Right forelimb (tissue), 1 donor: ENCODE results near the gene COX6A2.

Source experiments
- DNase-seq: peaks from one replicate; pipeline ENCODE4 v3.0.0-alpha.2; 2018

COX6A2 gene

DNA sequence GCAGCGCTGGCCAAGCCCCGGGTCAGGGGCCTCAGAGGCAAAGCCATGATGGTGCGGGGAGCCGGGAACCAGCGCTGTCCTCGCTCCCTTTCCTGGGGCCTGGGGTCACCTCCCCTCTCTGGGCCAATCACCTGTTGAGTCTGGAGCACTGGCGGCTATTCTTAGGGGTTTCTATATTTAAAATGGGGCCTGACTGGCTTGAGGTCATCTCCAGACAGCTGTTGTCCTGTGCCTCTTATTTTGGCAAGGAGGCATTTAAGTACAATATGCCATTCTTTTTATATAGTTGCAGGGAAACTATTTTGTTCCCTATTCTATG lies at the start of gene COX6A2:
Gene COX6A2 (minus strand): TSS at position 82 of the 319 bp plus-strand sequence. CDS start 35 bp downstream, at position 47.
- DNase-seq: peak; percentile 56

DNA sequence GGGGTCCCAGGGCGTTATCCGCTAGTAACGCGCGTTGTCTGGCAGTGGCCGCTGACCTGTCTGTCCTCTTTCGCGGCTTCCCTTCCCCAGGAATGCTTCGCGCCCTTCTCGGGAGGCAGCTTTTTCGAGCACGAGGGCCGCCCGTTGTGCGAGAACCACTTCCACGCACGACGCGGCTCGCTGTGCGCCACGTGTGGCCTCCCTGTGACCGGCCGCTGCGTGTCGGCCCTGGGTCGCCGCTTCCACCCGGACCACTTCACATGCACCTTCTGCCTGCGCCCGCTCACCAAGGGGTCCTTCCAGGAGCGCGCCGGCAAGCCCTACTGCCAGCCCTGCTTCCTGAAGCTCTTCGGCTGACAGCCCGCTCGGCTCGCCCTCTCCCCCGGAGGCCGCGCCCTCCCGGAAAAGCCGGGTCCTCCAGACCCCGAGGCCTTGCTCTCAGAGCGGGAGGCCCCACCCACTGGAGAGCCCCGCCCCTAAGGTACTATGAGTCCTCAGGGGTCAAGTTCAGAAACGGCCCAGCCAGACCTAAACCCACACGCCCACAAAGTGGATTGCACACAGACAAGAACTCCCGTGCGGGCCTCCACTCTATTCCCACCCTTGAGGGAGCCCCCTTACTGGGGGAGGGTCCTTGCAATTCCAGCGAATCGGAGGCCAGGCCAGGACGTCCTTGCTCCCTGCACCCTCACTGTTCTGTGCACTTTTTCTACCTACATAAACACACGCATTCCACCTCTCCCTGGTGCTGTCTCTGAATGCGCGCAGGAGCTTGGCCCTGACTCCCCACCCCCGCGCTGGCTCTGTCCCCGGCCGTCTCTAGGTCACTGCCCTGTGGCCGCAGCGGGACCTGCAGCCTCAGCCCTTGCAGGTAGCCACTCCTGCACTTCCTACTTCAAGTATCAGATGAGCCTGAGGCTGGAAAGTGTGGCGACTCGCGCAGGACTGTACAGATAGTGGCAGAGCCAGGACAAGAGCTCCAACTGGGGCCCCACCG lies 49.4 kb upstream of the COX6A2 start:
- no peak for DNase-seq

DNA sequence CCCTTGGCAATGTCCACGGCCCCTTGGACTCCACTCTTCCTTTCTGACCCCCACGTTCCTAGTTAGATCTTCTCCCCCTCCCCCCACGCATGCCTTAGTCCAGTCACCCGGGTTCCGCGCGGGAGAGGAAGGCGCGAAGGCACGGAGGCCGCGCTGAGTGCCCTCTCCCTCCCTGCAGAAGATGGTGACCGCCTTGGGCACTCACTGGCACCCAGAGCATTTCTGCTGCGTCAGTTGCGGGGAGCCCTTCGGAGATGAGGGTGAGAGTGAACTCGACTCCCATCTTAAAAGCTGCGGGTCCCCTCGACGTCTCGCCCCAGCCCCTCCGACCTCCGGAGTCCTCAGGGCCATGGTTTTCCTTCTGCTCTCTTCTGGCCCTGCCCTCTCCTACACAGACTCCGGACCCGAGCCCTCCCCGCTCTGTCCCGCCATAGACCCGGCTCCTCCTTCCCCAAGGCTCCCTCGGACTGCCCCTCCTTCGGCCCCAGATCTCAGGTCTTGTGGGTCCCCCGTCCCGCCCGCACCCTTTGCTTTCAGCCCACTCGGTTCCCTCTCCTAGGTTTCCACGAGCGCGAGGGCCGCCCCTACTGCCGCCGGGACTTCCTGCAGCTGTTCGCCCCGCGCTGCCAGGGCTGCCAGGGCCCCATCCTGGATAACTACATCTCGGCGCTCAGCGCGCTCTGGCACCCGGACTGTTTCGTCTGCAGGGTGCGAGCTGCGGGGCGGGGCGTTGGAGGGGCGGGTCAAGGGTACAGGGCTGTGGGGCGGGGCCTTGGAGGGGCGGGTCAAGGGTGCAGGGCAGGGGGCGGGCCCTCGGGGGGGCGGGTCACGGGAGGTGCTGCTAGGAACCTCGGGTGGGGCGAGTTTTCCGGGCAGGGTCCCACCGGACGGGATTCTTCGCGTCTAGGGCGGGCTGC lies 48.4 kb upstream of the COX6A2 start:
- DNase-seq: peak; percentile 76

DNA sequence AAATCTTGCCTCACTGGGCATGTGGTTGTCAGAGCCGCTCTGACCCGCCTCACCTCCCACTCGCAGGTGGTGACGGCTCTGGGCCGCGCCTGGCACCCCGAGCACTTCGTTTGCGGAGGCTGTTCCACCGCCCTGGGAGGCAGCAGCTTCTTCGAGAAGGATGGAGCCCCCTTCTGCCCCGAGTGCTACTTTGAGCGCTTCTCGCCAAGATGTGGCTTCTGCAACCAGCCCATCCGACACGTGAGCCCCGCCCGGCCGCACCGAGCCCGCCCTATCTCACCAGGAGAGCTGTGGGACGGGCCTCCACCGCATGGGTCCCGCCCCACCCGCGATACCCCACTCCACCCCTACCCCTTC lies 47.8 kb upstream of the COX6A2 start:
- no peak for DNase-seq

DNA sequence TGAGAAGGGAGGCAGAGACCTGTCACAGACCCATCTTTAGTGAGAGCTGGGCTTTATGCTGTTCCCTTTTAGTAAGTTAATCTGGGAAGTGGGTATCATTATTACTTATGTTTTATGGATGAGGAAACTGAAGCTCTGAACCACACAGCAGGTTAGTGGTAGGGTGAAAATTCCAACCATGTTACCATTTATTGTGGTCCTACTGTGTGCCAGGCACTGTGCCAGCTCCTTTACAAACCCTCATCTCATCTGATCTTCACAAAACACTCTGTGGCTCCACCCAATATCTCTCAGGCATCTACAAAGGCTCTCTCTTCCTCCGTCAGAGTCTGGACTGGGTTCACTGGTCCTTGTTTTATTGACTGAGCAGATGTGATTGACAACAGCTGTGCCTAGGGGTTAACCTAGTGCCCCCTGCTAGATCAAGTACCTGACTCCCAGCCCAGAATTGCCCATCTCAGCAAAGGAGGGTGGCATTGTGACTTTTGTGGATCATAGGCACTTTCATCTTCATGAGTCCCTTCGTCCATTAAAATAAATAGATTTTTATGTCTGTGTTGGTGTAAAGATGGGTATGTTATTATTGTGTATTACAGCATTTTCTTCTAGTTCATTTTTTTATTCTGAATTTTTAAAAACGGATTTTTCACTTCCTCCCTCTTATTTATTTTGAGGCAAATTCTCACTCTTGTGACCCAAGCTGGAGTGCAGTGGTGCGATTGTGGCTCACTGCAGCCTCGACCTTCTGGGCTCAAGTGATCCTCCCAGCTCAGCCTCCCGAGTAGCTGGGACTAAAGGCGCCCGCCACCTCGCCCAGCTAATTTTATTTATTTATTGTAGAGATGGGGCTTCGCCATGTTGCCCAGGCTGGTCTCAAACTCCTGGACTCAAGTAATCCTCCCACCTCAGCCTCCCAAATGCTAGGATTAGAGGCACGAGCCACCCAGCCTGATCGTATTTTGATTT lies 46.9 kb upstream of the COX6A2 start:
- no peak for DNase-seq

DNA sequence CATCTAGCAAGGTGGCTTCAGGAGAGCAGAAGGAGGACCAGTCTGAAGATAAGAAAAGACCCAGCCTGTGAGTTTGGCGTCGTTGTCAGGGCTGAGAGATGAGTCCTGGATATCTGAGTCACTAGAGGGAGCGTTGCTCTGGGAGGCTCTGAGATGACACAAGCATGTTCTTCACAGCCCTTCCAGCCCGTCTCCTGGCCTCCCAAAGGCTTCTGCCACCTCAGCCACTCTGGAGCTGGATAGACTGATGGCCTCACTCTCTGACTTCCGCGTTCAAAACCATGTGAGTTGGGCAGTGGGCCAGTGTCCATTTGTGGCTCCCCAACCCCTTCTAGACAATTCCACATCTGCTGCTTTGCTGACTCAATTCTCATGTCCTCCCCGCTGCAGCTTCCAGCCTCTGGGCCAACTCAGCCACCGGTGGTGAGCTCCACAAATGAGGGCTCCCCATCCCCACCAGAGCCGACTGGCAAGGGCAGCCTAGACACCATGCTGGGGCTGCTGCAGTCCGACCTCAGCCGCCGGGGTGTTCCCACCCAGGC lies 46.1 kb upstream of the COX6A2 start:
- no peak for DNase-seq

DNA sequence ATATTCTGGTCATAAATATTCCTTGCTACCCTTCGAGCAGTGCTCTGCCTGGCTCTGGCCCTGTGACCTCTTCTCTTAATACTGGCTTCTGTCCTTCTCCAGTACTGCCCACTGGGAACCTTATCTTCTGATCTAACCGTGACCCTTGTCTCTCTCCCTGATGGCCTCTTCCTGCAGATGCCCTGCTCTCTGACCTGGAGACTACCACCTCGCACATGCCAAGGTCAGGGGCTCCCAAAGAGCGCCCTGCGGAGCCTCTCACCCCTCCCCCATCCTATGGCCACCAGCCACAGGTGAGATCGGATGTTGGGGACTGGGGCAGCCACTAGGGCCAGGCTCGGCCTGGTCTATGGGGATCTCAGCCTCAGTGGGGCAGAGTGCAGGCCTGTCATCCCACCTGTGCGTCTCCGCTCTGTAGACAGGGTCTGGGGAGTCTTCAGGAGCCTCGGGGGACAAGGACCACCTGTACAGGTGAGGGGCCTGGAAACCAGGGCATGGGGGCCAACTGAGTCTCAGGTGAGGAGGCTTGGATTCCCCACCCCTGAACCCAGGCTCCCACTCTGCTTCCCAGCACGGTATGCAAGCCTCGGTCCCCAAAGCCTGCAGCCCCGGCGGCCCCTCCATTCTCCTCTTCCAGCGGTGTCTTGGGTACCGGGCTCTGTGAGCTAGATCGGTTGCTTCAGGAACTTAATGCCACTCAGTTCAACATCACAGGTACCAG lies 45.3 kb upstream of the COX6A2 start:
- DNase-seq: no peak

DNA sequence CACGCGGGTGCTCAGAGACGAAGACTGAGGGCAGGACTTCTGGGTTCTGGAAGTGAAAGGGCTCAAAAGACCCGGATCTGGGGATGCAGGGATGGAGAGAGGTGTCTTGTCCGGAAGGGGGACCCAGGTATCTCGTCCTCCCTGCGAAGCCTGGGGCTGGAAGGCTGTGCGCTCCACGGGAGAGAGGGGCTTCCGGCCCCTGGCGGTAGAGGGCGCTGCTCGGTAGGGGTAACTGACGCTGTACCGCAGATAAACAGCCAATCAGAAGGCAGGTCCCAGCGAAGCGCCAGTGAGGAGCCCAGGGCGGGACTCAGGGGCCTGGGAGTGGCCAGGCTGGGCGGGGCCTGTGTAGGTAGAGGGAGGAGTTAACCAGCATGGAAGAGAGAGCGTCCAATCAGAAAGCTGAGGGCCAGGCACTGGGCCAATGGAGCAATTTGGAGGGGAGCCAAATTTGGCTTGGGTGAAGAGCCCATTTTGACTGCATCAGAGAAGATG lies 44.6 kb upstream of the COX6A2 start:
- DNase-seq: peak; percentile 89

DNA sequence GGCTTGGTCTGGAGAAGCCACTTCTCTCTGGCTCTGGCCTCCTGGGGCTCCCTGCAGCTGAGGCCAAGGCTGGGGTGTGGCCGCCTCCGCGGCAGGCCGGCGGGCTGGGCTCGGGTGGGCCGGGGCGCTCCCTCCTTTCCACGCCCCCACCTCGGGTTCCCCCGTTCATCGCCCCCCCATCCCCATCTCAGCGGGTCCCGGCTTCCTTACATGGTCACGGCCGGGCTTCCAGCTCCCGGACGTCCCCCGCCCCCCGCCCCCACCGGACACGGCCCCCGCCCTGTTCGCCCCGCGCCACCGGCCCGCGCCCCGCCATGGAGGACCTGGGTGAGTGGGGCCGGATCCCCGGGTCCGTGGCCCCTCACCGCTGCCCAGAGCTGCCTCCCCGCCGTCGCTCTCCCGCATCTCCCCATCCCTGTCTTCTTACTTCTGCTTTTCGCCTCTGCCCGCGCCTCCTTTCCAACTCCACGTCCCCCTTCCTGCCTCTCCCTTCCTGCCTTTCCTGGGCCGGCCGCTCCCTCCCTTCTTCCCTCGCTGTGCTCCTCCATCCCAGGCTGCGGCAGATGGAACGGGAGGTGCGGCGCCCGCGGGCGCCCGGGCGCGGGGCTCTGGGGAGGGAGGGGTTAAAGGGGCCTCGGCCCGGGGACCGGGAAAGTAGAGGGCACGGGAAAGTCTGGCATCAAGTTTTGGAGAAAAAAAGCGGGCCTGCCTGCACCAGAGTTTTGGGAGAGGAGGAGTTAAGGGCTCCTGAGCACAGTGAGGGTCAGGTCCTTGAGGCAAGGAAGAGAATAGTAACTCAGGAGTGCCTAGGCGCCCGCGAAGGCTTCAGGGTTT lies 43.9 kb upstream of the COX6A2 start, which contains the start of gene TGFB1I1:
Gene TGFB1I1 (plus strand): TSS at position 278 of the 834 bp plus-strand sequence. CDS start 37 bp downstream, at position 315.
- DNase-seq: peak; percentile 87

DNA sequence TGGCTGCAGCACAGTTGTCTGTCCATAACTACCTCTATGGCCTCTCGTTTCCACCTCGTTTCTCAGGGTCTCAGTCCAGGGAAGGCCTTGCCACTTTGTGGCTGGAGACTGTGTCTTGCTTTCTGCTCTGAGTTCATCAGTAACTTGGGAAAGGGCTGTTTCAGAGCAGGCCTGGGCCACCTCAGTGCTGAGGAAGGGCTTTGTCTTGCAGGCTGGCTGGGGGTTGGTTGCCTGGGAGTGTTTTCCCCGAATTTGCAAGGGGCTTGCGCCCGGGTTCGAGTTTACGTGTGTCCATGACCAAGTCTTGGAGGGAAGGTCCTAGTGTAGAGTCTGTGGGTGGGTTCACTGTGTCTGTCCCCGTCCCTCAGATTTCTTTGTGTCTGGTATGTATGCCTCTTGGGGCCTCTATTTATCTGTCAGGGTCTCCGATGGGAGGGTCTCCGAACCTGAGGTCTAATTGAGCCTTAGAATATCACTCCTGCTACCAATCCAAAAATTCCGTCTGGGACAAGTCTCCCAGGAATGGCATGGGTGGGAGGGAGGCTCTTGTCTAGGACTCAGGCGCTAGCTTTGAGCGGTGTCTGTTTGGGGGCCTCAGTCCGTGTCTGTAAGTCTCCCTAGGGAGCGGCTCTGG lies 43.2 kb upstream of the COX6A2 start:
- DNase-seq: no peak

DNA sequence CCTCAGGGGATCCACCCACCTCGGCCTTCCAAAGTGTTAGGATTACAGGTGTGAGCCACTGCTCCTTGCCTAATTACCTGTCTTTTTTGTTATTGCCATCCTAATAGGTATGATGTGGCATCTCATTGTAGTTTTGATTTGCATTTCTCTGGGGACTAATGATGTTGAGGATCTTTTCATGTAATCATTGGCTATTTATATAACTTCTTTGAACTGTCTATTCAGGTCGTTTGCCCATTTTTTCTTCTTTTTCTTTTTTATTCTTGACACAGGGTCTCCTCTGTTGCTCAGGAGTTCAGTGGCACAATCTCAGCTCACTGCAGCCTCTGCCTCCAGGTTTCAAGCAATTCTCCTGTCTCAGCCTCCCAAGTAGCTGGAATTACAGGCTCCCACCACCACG lies 42.5 kb upstream of the COX6A2 start:
- DNase-seq: no peak

DNA sequence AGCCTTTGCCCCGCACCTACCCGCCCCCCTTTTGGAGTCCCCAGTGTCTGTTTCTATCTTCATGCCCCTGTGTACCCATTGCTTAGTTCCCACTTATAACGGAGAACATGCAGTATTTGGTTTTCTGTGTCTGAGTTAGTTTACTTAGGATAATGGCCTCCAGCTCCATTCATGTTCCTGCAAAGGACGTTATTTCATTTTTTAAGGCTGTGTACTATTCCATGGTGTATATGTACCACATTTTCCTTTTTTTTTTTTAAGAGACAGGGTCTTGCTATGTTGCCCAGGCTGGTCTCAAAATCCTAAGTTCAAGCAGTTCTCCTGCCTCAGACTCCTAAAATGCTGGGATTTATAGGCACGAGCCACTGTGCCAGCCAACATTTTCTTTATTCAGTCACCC lies 39.7 kb upstream of the COX6A2 start:
- no peak for DNase-seq

DNA sequence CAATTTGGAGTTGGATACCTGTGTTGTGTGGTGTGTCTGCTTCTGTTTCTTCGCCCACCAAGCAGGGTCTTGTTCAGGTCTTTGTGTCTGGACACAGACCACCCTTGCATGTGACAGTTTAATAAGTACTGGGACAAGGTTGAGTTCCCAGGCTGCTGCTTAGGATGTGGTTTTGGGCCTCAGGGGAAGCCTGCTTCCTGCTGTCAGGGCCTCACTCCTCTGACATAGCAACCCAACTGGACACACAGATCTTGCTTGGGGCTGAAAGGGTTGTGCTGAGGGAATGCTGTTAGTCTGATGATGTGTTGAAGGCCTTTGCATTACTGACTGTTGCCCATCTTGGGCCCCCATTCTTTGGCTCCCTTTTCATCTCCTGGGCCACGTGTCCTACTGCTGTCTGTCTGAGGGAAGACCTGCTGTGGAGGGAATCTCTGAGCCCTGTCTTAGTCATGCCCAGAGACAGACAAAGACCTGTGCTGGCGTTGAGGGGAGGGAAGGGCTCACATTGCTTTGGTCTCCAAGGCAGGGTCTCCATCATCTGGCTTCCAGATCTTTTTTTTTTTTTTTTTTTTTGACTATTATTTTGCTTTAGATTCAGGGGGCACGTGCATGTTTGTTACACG lies 39.1 kb upstream of the COX6A2 start:
- no peak for DNase-seq

DNA sequence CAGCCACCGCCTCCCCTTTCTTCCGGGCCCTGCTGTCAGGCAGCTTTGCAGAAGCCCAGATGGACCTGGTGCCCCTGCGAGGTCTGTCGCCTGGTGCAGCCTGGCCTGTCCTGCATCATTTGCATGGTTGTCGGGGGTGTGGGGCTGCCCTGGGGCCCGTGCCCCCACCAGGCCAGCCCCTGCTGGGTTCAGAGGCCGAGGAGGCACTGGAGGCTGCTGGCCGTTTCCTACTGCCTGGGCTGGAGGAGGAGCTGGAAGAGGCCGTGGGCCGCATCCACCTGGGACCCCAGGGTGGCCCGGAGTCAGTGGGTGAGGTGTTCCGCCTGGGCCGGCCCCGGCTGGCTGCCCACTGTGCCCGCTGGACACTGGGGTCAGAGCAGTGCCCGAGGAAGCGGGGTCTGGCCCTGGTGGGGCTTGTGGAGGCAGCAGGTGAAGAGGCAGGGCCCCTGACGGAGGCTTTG lies 38.3 kb upstream of the COX6A2 start:
- DNase-seq: no peak

DNA sequence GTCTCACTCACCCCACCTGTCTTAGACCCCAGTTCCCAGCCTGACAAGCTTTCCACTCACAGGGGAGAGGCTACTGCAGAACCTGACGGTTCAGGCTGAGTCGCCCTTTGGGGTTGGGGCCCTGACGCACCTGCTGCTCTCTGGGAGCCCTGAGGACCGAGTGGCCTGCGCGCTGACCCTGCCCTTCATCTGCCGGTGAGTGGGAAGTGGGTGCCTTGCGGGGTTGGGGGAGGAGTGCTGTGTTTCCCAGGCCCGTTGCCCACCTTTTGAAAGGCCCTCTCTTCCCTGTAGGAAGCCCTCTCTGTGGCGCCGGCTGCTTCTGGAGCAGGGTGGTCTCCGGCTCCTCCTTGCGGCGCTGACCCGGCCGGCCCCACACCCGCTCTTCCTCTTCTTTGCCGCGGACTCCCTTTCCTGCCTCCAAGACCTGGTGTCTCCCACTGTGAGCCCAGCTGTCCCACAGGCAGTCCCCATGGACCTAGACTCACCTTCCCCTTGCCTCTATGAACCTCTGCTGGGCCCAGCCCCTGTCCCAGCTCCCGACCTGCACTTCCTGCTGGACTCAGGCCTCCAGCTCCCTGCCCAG lies 37.7 kb upstream of the COX6A2 start:
- no peak for DNase-seq

DNA sequence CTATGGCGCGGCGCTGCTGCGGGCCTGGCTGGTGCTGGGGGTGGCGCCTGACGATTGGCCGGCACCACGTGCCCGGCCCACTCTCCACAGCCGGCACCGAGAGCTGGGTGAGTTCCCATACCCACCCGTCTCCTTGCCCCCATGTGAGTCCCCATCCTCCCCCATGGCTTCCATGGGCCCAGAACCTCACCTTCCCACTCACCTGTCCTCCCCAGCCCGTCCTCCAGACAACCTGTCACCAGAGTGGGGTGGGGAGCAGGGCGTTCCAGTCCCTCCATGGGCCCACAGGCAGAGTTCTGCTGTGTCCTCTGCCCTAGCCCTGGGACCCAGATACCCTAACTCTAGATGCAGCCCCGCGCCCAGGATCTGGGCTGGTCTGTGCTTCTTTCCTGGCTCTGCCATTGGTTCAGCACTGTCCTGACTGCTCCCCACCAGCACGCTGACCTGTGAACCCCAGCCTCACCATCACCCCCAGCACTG lies 36.7 kb upstream of the COX6A2 start:
- DNase-seq: no peak

DNA sequence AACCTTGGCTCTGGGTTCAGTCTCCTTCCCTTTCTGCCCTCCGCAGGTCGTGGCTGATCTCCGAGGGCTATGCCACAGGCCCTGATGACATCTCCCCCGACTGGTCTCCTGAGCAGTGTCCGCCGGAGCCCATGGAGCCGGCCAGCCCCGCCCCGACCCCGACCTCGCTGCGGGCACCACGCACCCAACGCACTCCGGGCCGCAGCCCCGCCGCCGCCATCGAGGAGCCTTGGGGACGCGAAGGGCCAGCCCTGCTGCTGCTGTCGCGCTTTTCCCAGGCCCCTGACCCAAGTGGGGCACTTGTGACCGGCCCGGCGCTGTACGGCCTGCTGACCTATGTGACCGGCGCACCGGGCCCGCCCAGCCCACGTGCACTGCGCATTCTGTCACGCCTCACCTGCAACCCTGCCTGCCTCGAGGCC lies 36.2 kb upstream of the COX6A2 start:
- DNase-seq: no peak
